Liver (tissue), 9 donors: ENCODE results near the gene ZMAT5. TPM values are rescaled to one million over a fixed set of nuclear protein-coding genes. Genes with fewer than 3 reads are reported as not detected.

Experiments used
- DNase-seq: peaks from one replicate; pipeline ENCODE4 v3.0.0-alpha.2; 2017; ENCODE audit warnings: low spot score
- H3K27ac ChIP-seq, 2 donors: one replicate each; pipeline ENCODE4 v1.7.0; 2013; ENCODE audit warnings: inconsistent platforms in 2 of 2, low read length in 2 of 2, control low read depth in 1 of 2, low read depth in 1 of 2, mild to moderate bottlenecking in 1 of 2
- H3K27me3 ChIP-seq, 4 donors: one replicate each; pipeline versions ENCODE4 v1.6.1 to v1.7.0; 2013; ENCODE audit warnings: low read length in 3 of 4, inconsistent platforms in 1 of 4, mild to moderate bottlenecking in 1 of 4, moderate library complexity in 1 of 4; ENCODE audit not compliant: control insufficient read depth in 4 of 4, insufficient read depth in 4 of 4
- H3K36me3 ChIP-seq, 4 donors: one replicate each; pipeline versions ENCODE4 v1.6.1 to v1.7.0; 2013; ENCODE audit warnings: low read length in 3 of 4, mild to moderate bottlenecking in 3 of 4, low read depth in 1 of 4, moderate library complexity in 1 of 4; ENCODE audit not compliant: control insufficient read depth in 4 of 4, insufficient read depth in 3 of 4
- H3K4me1 ChIP-seq, 4 donors: one replicate each; pipeline versions ENCODE4 v1.6.1 to v1.7.0; 2013; ENCODE audit warnings: low read length in 3 of 4, mild to moderate bottlenecking in 3 of 4, moderate library complexity in 1 of 4; ENCODE audit not compliant: control insufficient read depth in 4 of 4, insufficient read depth in 4 of 4
- H3K4me3 ChIP-seq, 3 donors: one replicate each; pipeline versions ENCODE4 v1.6.1 to v1.7.0; 2013; ENCODE audit warnings: low read length in 3 of 3, control low read depth in 1 of 3, low read depth in 1 of 3, mild to moderate bottlenecking in 1 of 3
- H3K9ac ChIP-seq, 2 donors: one replicate each; pipeline ENCODE4 v1.7.0; 2013; ENCODE audit warnings: low read length in 2 of 2, mild to moderate bottlenecking in 2 of 2, moderate library complexity in 2 of 2, control low read depth in 1 of 2, low read depth in 1 of 2
- H3K9me3 ChIP-seq, 4 donors: one replicate each; pipeline versions ENCODE4 v1.6.1 to v1.7.0; 2013; ENCODE audit warnings: low read length in 3 of 4; ENCODE audit not compliant: control insufficient read depth in 4 of 4
- CTCF ChIP-seq: fragments of 150-350 bp; IDR thresholded peaks from 2 replicates; pipeline ENCODE4 v1.5.1; 2017; ENCODE audit warnings: improper control_type of control experiment, low read depth, low read length; ENCODE audit not compliant: missing input control
- EGR1 ChIP-seq, 2 donors: IDR thresholded peaks; 2 replicates each; pipeline ENCODE4 v1.6.1; 2016 to 2018; ENCODE audit warnings: antibody characterized with exemption in 2 of 2, low read depth in 2 of 2
- FOXA1 ChIP-seq: IDR thresholded peaks from 2 replicates; pipeline ENCODE4 v1.6.1; 2016; ENCODE audit warnings: antibody characterized with exemption
- FOXA2 ChIP-seq: IDR thresholded peaks from 2 replicates; pipeline ENCODE4 v1.6.1; 2016; ENCODE audit warnings: antibody characterized with exemption
- GABPA ChIP-seq, 2 donors: IDR thresholded peaks in 1 of 2; conservative IDR thresholded peaks in 1 of 2; 2 replicates each; pipeline ENCODE4 v1.6.1; 2016; ENCODE audit warnings: antibody characterized with exemption in 2 of 2, mild to moderate bottlenecking in 1 of 2, moderate library complexity in 1 of 2
- HNF4A ChIP-seq, 2 donors: conservative IDR thresholded peaks; 2 replicates each; pipeline ENCODE4 v1.6.1; 2016; ENCODE audit warnings: antibody characterized with exemption in 2 of 2, mild to moderate bottlenecking in 2 of 2
- HNF4G ChIP-seq: IDR thresholded peaks from 2 replicates; pipeline ENCODE4 v1.6.1; 2016; ENCODE audit warnings: antibody characterized with exemption
- JUND ChIP-seq, 2 donors: IDR thresholded peaks; 2 replicates each; pipeline ENCODE4 v1.6.1; 2016; ENCODE audit warnings: antibody characterized with exemption in 2 of 2
- MAX ChIP-seq: IDR thresholded peaks from 2 replicates; pipeline ENCODE4 v1.6.1; 2016; ENCODE audit warnings: antibody characterized with exemption
- NR2F2 ChIP-seq: IDR thresholded peaks from 2 replicates; pipeline ENCODE4 v1.6.1; 2016; ENCODE audit warnings: antibody characterized with exemption
- RAD21 ChIP-seq, 2 donors: IDR thresholded peaks; 2 replicates each; pipeline ENCODE4 v1.6.1; 2016; ENCODE audit warnings: antibody characterized with exemption in 2 of 2, mild to moderate bottlenecking in 2 of 2
- REST ChIP-seq: IDR thresholded peaks from 2 replicates; pipeline ENCODE4 v1.6.1; 2016; ENCODE audit warnings: antibody characterized with exemption, mild to moderate bottlenecking
- RXRA ChIP-seq, 2 donors: IDR thresholded peaks; 2 replicates each; pipeline ENCODE4 v1.6.1; 2017 to 2018; ENCODE audit warnings: antibody characterized with exemption in 2 of 2, mild to moderate bottlenecking in 1 of 2
- SP1 ChIP-seq: IDR thresholded peaks from 2 replicates; pipeline ENCODE4 v1.6.1; 2018; ENCODE audit warnings: antibody characterized with exemption, mild to moderate bottlenecking
- TAF1 ChIP-seq: conservative IDR thresholded peaks from 2 replicates; pipeline ENCODE4 v1.6.1; 2016; ENCODE audit warnings: antibody characterized with exemption, mild to moderate bottlenecking
- YY1 ChIP-seq: IDR thresholded peaks from 2 replicates; pipeline ENCODE4 v1.6.1; 2016; ENCODE audit warnings: antibody characterized with exemption, mild to moderate bottlenecking
- ZBTB33 ChIP-seq: IDR thresholded peaks from 2 replicates; pipeline ENCODE4 v1.6.1; 2016; ENCODE audit warnings: antibody characterized with exemption
- WGBS: extraction: QIAGEN DNeasy Blood & Tissue Kit; methylation state at CpG from one replicate; pipeline ENCODE4 v1.1.7; 2013; 5-methylcytosine and 5-hydroxymethylcytosine counted together
- polyA plus RNA-seq, 2 donors: library from polyadenylated mRNA; stranded (reverse) in 1 of 2; unstranded in 1 of 2; fragments of 200-250 nt in 1 of 2; fragments of >200 nt in 1 of 2; fragmentation: Nextera tagmentation in 1 of 2; extraction: Ambion mirVana in 1 of 2; gene quantifications; one replicate each; pipeline versions ENCODE4 v1.2.1 to v1.2.3, GENCODE V29; 2013 to 2015
- total RNA-seq, 2 donors: library from RNA; depleted of rRNA; stranded (reverse); fragments of >200 nt; gene quantifications; one replicate each; pipeline ENCODE4 v1.2.3, GENCODE V29; 2014
- donor health status: healthy.
- donor health status: healthy.
- donor health status: healthy.
- donor health status: healthy.
- donor health status: healthy.

Gene ZMAT5
- total and polyA plus RNA-seq, 4 donors, result 9.2 to 18.8 (median 13.5) TPM

- H3K27ac ChIP-seq, result no peak overlapping the region
- H3K9me3 ChIP-seq, result no peaks in the 10 kb centered on the region
- WGBS, result 93% methylated on average over 17 of the region's 17 CpGs
- no peak for TF ChIP-seq YY1
- no peak for TF ChIP-seq HNF4G
- no peak for TF ChIP-seq RXRA (IDR thresholded peaks at IDR 0.05)
- no peak for TF ChIP-seq CTCF
- no peak for TF ChIP-seq MAX
- no peak for TF ChIP-seq ZBTB33
- TF ChIP-seq RAD21 (IDR thresholded peaks at IDR 0.05), result no peak
- TF ChIP-seq FOXA1, result no peak
- no peak for TF ChIP-seq JUND (IDR thresholded peaks at IDR 0.05)
- no peak for TF ChIP-seq NR2F2
- no peak for TF ChIP-seq HNF4A (conservative IDR thresholded peaks at IDR 0.05)
- TF ChIP-seq REST, result no peak
- TF ChIP-seq EGR1 (IDR thresholded peaks at IDR 0.05; ENCODE audit: low read depth in 2 of 2), result no peak
- no peak for TF ChIP-seq GABPA (IDR thresholded peaks at IDR 0.05 in 1 of 2, conservative IDR thresholded peaks at IDR 0.05 in 1 of 2)
- no peak for TF ChIP-seq TAF1
- no peak for DNase-seq
- H3K9ac ChIP-seq, result no peak overlapping the region
- peaks cover 0 to 31% (median 5%) of the 10 kb centered on the region in 4 donors for H3K36me3 ChIP-seq
- H3K27me3 ChIP-seq, result no peaks in the 10 kb centered on the region
- H3K4me1 ChIP-seq, result no peaks in the 10 kb centered on the region
- no peak overlapping the region for H3K4me3 ChIP-seq
Observed at GRCh38 chr22:29739346-29739875, 27.4 kb downstream of the ZMAT5 start.

GRCh38 chr22:29738118-29738815, 28.5 kb downstream of the ZMAT5 start:
- no peak for DNase-seq
- H3K9me3 ChIP-seq, result no peaks in the 10 kb centered on the region
- TF ChIP-seq NR2F2, result no peak
- no peak for TF ChIP-seq FOXA2
- TF ChIP-seq EGR1 (IDR thresholded peaks at IDR 0.05; ENCODE audit: low read depth in 2 of 2), result no peak
- no peak for TF ChIP-seq GABPA (IDR thresholded peaks at IDR 0.05 in 1 of 2, conservative IDR thresholded peaks at IDR 0.05 in 1 of 2)
- TF ChIP-seq YY1, result no peak
- TF ChIP-seq HNF4G, result no peak
- no peak for TF ChIP-seq ZBTB33
- TF ChIP-seq REST, result no peak
- TF ChIP-seq MAX, result no peak
- no peak for TF ChIP-seq SP1
- no peak for TF ChIP-seq HNF4A (conservative IDR thresholded peaks at IDR 0.05)
- TF ChIP-seq RAD21 (IDR thresholded peaks at IDR 0.05), result no peak

More at GRCh38 chr22:29738118-29738815, 28.5 kb downstream of the ZMAT5 start:
- Histone ChIP-seq H3K4me3 (no peak overlapping the region), H3K27ac (no peak overlapping the region), H3K9ac (no peak overlapping the region), H3K4me1 (no peaks in the 10 kb centered on the region), H3K36me3 (peaks cover 2 to 32% (median 7%) of the 10 kb centered on the region in 4 donors), H3K27me3 (no peaks in the 10 kb centered on the region)
- 88% methylated on average over 15 of the region's 15 CpGs for WGBS
